PFSK-1 (cell line): ENCODE measurements around the gene ELL2.

Source experiments
- POLR2AphosphoS5 ChIP-seq: IDR thresholded peaks from 2 replicates; pipeline ENCODE4 v1.6.1; 2012; ENCODE audit warnings: low read depth, mild to moderate bottlenecking, control low read depth, low read length, moderate library complexity
- REST ChIP-seq, 2 experiments: IDR thresholded peaks; 2 replicates each; pipeline versions ENCODE4 v1.6.1 to v1.8.0; 2011 to 2012; ENCODE audit warnings: low read depth in 2 of 2, low read length in 2 of 2, control low read depth in 1 of 2, inconsistent platforms in 1 of 2, mild to moderate bottlenecking in 1 of 2, moderate library complexity in 1 of 2; ENCODE audit not compliant: insufficient read depth in 1 of 2
- SIN3A ChIP-seq: IDR thresholded peaks from 2 replicates; pipeline ENCODE4 v1.6.1; 2012; ENCODE audit warnings: mild to moderate bottlenecking, low read length, moderate library complexity, borderline replicate concordance; ENCODE audit not compliant: insufficient read depth
- TAF1 ChIP-seq: IDR thresholded peaks from 2 replicates; pipeline ENCODE4 v1.6.1; 2012; ENCODE audit warnings: low read length, control low read depth, borderline replicate concordance; ENCODE audit not compliant: insufficient read depth

GRCh38 chr5:95857185-95857945 is 104.3 kb downstream of the ELL2 start:
- TF ChIP-seq TAF1 (no peak), POLR2AphosphoS5 (no peak), REST (IDR thresholded peaks at IDR 0.05; ENCODE audit: insufficient read depth in 1 of 2, low read depth in 2 of 2, low read length in 2 of 2) (no peak), SIN3A (no peak)
